Activated naive CD8-positive, alpha-beta T cell treated with anti-CD3 and anti-CD28 coated beads, Interleukin-2, amount 10 ng/mL, durations not matched to agents 7 days and 5 days (primary cell): ENCODE measurements around the gene LY6G6F. TPM values are rescaled to one million over a fixed set of nuclear protein-coding genes. Genes with fewer than 3 reads are reported as not detected.

Source experiments
- ATAC-seq: fragments of 150-1000 bp; cut with Tn5 transposase; one replicate; pipeline ENCODE4 v1.10.0; 2021; ENCODE audit warnings: low read depth, moderate library complexity
- POLR2A ChIA-PET: fragments of 350-600 bp; sonication (Branson Sonifier 250); formaldehyde crosslinking; loops from one replicate; lab custom pipeline; 2021; ENCODE audit warnings: antibody characterized with exemption; lab: Charles Lee
- DNase-seq: peaks from one replicate; pipeline ENCODE4 v3.0.0; 2021
- H3K27ac Mint-ChIP-seq: one replicate; pipeline ENCODE4 v1.8.0; 2022; ENCODE audit warnings: mild to moderate bottlenecking, mixed read lengths
- H3K27me3 Mint-ChIP-seq: one replicate; pipeline ENCODE4 v1.8.0; 2022; ENCODE audit warnings: mild to moderate bottlenecking, moderate library complexity, mixed read lengths
- H3K36me3 Mint-ChIP-seq: one replicate; pipeline ENCODE4 v1.8.0; 2021; ENCODE audit warnings: mild to moderate bottlenecking, mixed read lengths
- H3K4me1 Mint-ChIP-seq: one replicate; pipeline ENCODE4 v1.8.0; 2021; ENCODE audit warnings: mixed read lengths
- H3K4me3 Mint-ChIP-seq: one replicate; pipeline ENCODE4 v1.8.0; 2022; ENCODE audit warnings: mild to moderate bottlenecking, moderate library complexity, mixed read lengths
- H3K9me3 Mint-ChIP-seq: one replicate; pipeline ENCODE4 v1.8.0; 2021; ENCODE audit warnings: mixed read lengths
- total RNA-seq, 2 experiments: library from RNA; stranded (reverse); gene quantifications; one replicate each; pipeline ENCODE4 v1.2.3, GENCODE V29; 2021

Gene LY6G6F
- total RNA-seq, 2 experiments from 2014 or later = not detected

- DNase-seq = no peak
- Mint-ChIP-seq H3K27ac (peak overlapping the region; percentile 5), H3K4me3 (no peak overlapping the region), H3K4me1 (peaks cover 47% of the 10 kb centered on the region), H3K36me3 (peaks cover 24% of the 10 kb centered on the region), H3K27me3 (no peaks in the 10 kb centered on the region), H3K9me3 (no peaks in the 10 kb centered on the region)
- no peak for ATAC-seq
- POLR2A ChIA-PET = interaction anchor here (0.7 to 9.4 kb wide), 5 partner anchors 12 to 66 kb away, joined by 3 to 137 read pairs (median 3); partner anchors contain the start of genes ABHD16A, CLIC1, GPANK1 and MSH5
Observed at GRCh38 chr6:31725502-31726350, 19.1 kb downstream of the LY6G6F start.

- peak; percentile 31 for ATAC-seq
- DNase-seq = no peak
- Mint-ChIP-seq H3K9me3 (no peaks in the 10 kb centered on the region), H3K4me3 (peak overlapping the region; percentile 57), H3K36me3 (peaks cover 32% of the 10 kb centered on the region), H3K27me3 (no peaks in the 10 kb centered on the region), H3K4me1 (peaks cover 53% of the 10 kb centered on the region), H3K27ac (peak overlapping the region; percentile 76)
- POLR2A ChIA-PET = interaction anchor here (1.2 to 9.4 kb wide), 7 partner anchors 10 to 100 kb away, joined by 3 to 137 read pairs (median 4); partner anchors contain the start of genes ABHD16A, BAG6, CLIC1 and GPANK1
Observed at GRCh38 chr6:31727034-31727716, 20.5 kb downstream of the LY6G6F start.

GRCh38 chr6:31727717-31728671 is 21.3 kb downstream of the LY6G6F start:
- H3K4me3 Mint-ChIP-seq = peak overlapping the region; percentile 98
- H3K27me3 Mint-ChIP-seq = no peaks in the 10 kb centered on the region
- DNase-seq (no peak), ATAC-seq (no peak)
- POLR2A ChIA-PET = interaction anchor here (0.6 to 9.4 kb wide), 7 partner anchors 9 to 102 kb away, joined by 3 to 137 read pairs (median 5); partner anchors contain the start of genes ABHD16A, BAG6, CLIC1 and HSPA1B
- peak overlapping the region; percentile 76 for H3K27ac Mint-ChIP-seq
- peaks cover 54% of the 10 kb centered on the region for H3K4me1 Mint-ChIP-seq
- H3K36me3 Mint-ChIP-seq = peaks cover 34% of the 10 kb centered on the region
- no peaks in the 10 kb centered on the region for H3K9me3 Mint-ChIP-seq

- POLR2A ChIA-PET = interaction anchor here (0.6 to 9.4 kb wide), 15 partner anchors 8 to 109 kb away, joined by 3 to 137 read pairs (median 5); partner anchors contain the start of genes ABHD16A, CLIC1, GPANK1 and LSM2
- Mint-ChIP-seq H3K9me3 (no peaks in the 10 kb centered on the region), H3K4me1 (peaks cover 59% of the 10 kb centered on the region), H3K4me3 (peak within 1 kb of the TSS; percentile 98), H3K36me3 (peaks cover 43% of the 10 kb centered on the region), H3K27me3 (no peaks in the 10 kb centered on the region), H3K27ac (peak within 1 kb of the TSS; percentile 88)
- peak; percentile 34 for ATAC-seq
- no peak for DNase-seq
Observed at GRCh38 chr6:31728767-31729514, 22.3 kb downstream of the LY6G6F start, which contains the start of gene DDAH2. TSS of gene DDAH2 (minus strand) at chr6:31729299. CDS start at chr6:31729161, 138 bp downstream.

GRCh38 chr6:31729515-31729978 is 22.9 kb downstream of the LY6G6F start:
- ATAC-seq (peak; percentile 57), DNase-seq (peak; percentile 84)
- Mint-ChIP-seq H3K36me3 (peaks cover 43% of the 10 kb centered on the region), H3K4me3 (peak overlapping the region; percentile 98), H3K9me3 (no peaks in the 10 kb centered on the region), H3K4me1 (peaks cover 59% of the 10 kb centered on the region), H3K27ac (peak overlapping the region; percentile 88), H3K27me3 (no peaks in the 10 kb centered on the region)
- POLR2A ChIA-PET = interaction anchor here (0.6 to 9.4 kb wide), 20 partner anchors 8 to 109 kb away, joined by 3 to 137 read pairs (median 4); partner anchors contain the start of genes ABHD16A, CLIC1, GPANK1 and HSPA1A

GRCh38 chr6:31729979-31730630 is 23.4 kb downstream of the LY6G6F start:
- H3K36me3 Mint-ChIP-seq = peaks cover 47% of the 10 kb centered on the region
- DNase-seq (peak; percentile 85), ATAC-seq (peak; percentile 38)
- no peaks in the 10 kb centered on the region for H3K9me3 Mint-ChIP-seq
- peaks cover 59% of the 10 kb centered on the region for H3K4me1 Mint-ChIP-seq
- POLR2A ChIA-PET = interaction anchor here (0.6 to 9.4 kb wide), 24 partner anchors 7 to 378 kb away, joined by 3 to 137 read pairs (median 4); partner anchors contain the start of genes ABHD16A, CLIC1, GPANK1 and HSPA1A
- H3K27ac Mint-ChIP-seq = peak overlapping the region; percentile 88
- H3K4me3 Mint-ChIP-seq = peak overlapping the region; percentile 98
- H3K27me3 Mint-ChIP-seq = no peaks in the 10 kb centered on the region

- Mint-ChIP-seq H3K4me1 (peaks cover 57% of the 10 kb centered on the region), H3K27ac (no peak overlapping the region), H3K4me3 (peak overlapping the region; percentile 98), H3K27me3 (no peaks in the 10 kb centered on the region), H3K9me3 (no peaks in the 10 kb centered on the region), H3K36me3 (peaks cover 50% of the 10 kb centered on the region)
- DNase-seq (no peak), ATAC-seq (no peak)
- POLR2A ChIA-PET = interaction anchor here (0.6 to 9.4 kb wide), 17 partner anchors 7 to 377 kb away, joined by 3 to 137 read pairs (median 4); partner anchors contain the start of genes ABHD16A, CLIC1, HSPA1A and HSPA1B
Observed at GRCh38 chr6:31730631-31731086, 24.0 kb downstream of the LY6G6F start.

GRCh38 chr6:31732029-31732428 is 25.4 kb downstream of the LY6G6F start:
- no peak for DNase-seq
- POLR2A ChIA-PET = no interaction called here
- peaks cover 49% of the 10 kb centered on the region for H3K4me1 Mint-ChIP-seq
- no peak overlapping the region for H3K27ac Mint-ChIP-seq
- ATAC-seq = no peak
- H3K9me3 Mint-ChIP-seq = no peaks in the 10 kb centered on the region
- H3K36me3 Mint-ChIP-seq = peaks cover 43% of the 10 kb centered on the region
- H3K4me3 Mint-ChIP-seq = no peak overlapping the region
- H3K27me3 Mint-ChIP-seq = no peaks in the 10 kb centered on the region

GRCh38 chr6:31733734-31734133 is 27.1 kb downstream of the LY6G6F start:
- DNase-seq (no peak), ATAC-seq (no peak)
- H3K4me3 Mint-ChIP-seq = peak overlapping the region; percentile 98
- no peaks in the 10 kb centered on the region for H3K9me3 Mint-ChIP-seq
- peaks cover 52% of the 10 kb centered on the region for H3K4me1 Mint-ChIP-seq
- peaks cover 42% of the 10 kb centered on the region for H3K36me3 Mint-ChIP-seq
- H3K27ac Mint-ChIP-seq = peak overlapping the region; percentile 93
- POLR2A ChIA-PET = interaction anchor here (1.4 to 7.6 kb wide), 3 partner anchors 7 to 97 kb away, joined by 3 to 137 read pairs (median 26); partner anchors contain the start of genes DDAH2 and MPIG6B
- H3K27me3 Mint-ChIP-seq = no peaks in the 10 kb centered on the region

- peaks cover 42% of the 10 kb centered on the region for H3K36me3 Mint-ChIP-seq
- peaks cover 52% of the 10 kb centered on the region for H3K4me1 Mint-ChIP-seq
- no peaks in the 10 kb centered on the region for H3K27me3 Mint-ChIP-seq
- no peak for ATAC-seq
- no peaks in the 10 kb centered on the region for H3K9me3 Mint-ChIP-seq
- POLR2A ChIA-PET = interaction anchor here (0.6 to 7.6 kb wide), 12 partner anchors 7 to 129 kb away, joined by 3 to 137 read pairs (median 10); partner anchors contain the start of genes CSNK2B, DDAH2, GPANK1 and HSPA1A
- no peak for DNase-seq
- peak overlapping the region; percentile 93 for H3K27ac Mint-ChIP-seq
- peak overlapping the region; percentile 98 for H3K4me3 Mint-ChIP-seq
Observed at GRCh38 chr6:31734247-31734820, 27.7 kb downstream of the LY6G6F start.
